IMR-90 (cell line): Measurements from ENCODE around the gene PAX2. TPM values are rescaled to one million over a fixed set of nuclear protein-coding genes. Genes with fewer than 3 reads are reported as not detected.

Experiments
- ATAC-seq: fragments of 200-7000 bp; cut with Tn5 transposase; 2 replicates; pipeline ENCODE4 v1.9.1; 2020; ENCODE audit warnings: low read depth, mild to moderate bottlenecking, moderate library complexity
- BruUV-seq: library from RNA; stranded (reverse); fragments of 400-500 nt; replicated peaks from 2 replicates; lab custom pipeline; 2021; lab: Mats Ljungman, UMichigan
- CTCF ChIA-PET: fragments of 300-600 bp; formaldehyde crosslinking; extraction: SDS; loops from one replicate; lab custom pipeline; 2021; ENCODE audit warnings: antibody characterized with exemption; lab: Yijun Ruan, JAX
- POLR2A ChIA-PET: fragments of 300-600 bp; sonication (Branson Sonifier 250); formaldehyde crosslinking; loops from one replicate; lab custom pipeline; 2022; ENCODE audit warnings: antibody characterized with exemption; ENCODE audit not compliant: unreplicated experiment; lab: Charles Lee
- DNase-seq: peaks from one replicate; pipeline ENCODE4 v3.0.0; 2013
- H2AFZ ChIP-seq: replicated peaks from 2 replicates; pipeline ENCODE3; 2013; ENCODE audit warnings: low read length, mild to moderate bottlenecking; ENCODE audit not compliant: poor library complexity
- H2AK5ac ChIP-seq: 2 replicates; pipeline ENCODE4 v1.6.1; 2013; ENCODE audit warnings: low read depth, low read length, inconsistent platforms
- H2AK9ac ChIP-seq: replicated peaks from 2 replicates; pipeline ENCODE3; 2013; ENCODE audit warnings: mild to moderate bottlenecking, low read depth, low read length, moderate library complexity; ENCODE audit not compliant: poor library complexity
- H2BK120ac ChIP-seq: 2 replicates; pipeline ENCODE4 v1.6.1; 2013; ENCODE audit warnings: low read depth, low read length, inconsistent platforms
- H2BK15ac ChIP-seq: 3 replicates; pipeline ENCODE4 v1.6.1; 2013; ENCODE audit warnings: low read depth, low read length, inconsistent platforms
- H2BK20ac ChIP-seq: 2 replicates; pipeline ENCODE4 v1.6.1; 2013; ENCODE audit warnings: low read depth, mild to moderate bottlenecking, inconsistent platforms, low read length, moderate library complexity
- H2BK5ac ChIP-seq: 2 replicates; pipeline ENCODE4 v1.6.1; 2013; ENCODE audit warnings: mild to moderate bottlenecking, low read depth, low read length, inconsistent platforms; ENCODE audit not compliant: poor library complexity, severe bottlenecking
- H3K14ac ChIP-seq: replicated peaks from 2 replicates; pipeline ENCODE4 v1.6.1; 2013; ENCODE audit warnings: low read depth, low read length, inconsistent platforms
- H3K18ac ChIP-seq: 2 replicates; pipeline ENCODE4 v1.6.1; 2013; ENCODE audit warnings: low read depth, low read length, control low read depth
- H3K23ac ChIP-seq: 2 replicates; pipeline ENCODE4 v1.6.1; 2013; ENCODE audit warnings: low read depth, low read length, inconsistent platforms
- H3K27ac ChIP-seq: 2 replicates; pipeline ENCODE4 v1.5.1; 2013; ENCODE audit warnings: mild to moderate bottlenecking, control low read depth, low read length; ENCODE audit not compliant: insufficient read depth
- H3K27me3 ChIP-seq: 2 replicates; pipeline ENCODE4 v1.6.1; 2013; ENCODE audit warnings: low read length; ENCODE audit not compliant: control insufficient read depth, insufficient read depth
- H3K36me3 ChIP-seq: 2 replicates; pipeline ENCODE4 v1.6.1; 2013; ENCODE audit warnings: low read length, mixed read lengths; ENCODE audit not compliant: control insufficient read depth, insufficient read depth
- H3K4ac ChIP-seq: 2 replicates; pipeline ENCODE4 v1.6.1; 2013; ENCODE audit warnings: low read depth, low read length, inconsistent platforms
- H3K4me1 ChIP-seq: 2 replicates; pipeline ENCODE4 v1.6.1; 2013; ENCODE audit warnings: low read length, mixed read lengths; ENCODE audit not compliant: control insufficient read depth, insufficient read depth
- H3K4me2 ChIP-seq: 2 replicates; pipeline ENCODE4 v1.6.1; 2013; ENCODE audit warnings: low read depth, mild to moderate bottlenecking, control low read depth, low read length, moderate library complexity
- H3K4me3 ChIP-seq: 2 replicates; pipeline ENCODE4 v1.5.1; 2013; ENCODE audit warnings: low read depth, mild to moderate bottlenecking, control low read depth, low read length, moderate library complexity; ENCODE audit not compliant: insufficient read depth
- H3K56ac ChIP-seq: 2 replicates; pipeline ENCODE4 v1.6.1; 2013; ENCODE audit warnings: low read length, inconsistent platforms; ENCODE audit not compliant: insufficient read depth; ENCODE audit errors: extremely low read depth
- H3K79me1 ChIP-seq, 2 experiments: 2 replicates each; pipeline ENCODE4 v1.6.1; 2013; ENCODE audit warnings: low read length in 2 of 2, inconsistent platforms in 1 of 2, low read depth in 1 of 2
- H3K9ac ChIP-seq: 2 replicates; pipeline ENCODE4 v1.6.1; 2013; ENCODE audit warnings: low read depth, low read length, control low read depth
- H3K9me1 ChIP-seq: 2 replicates; pipeline ENCODE4 v1.6.1; 2013; ENCODE audit warnings: low read length, inconsistent platforms; ENCODE audit not compliant: insufficient read depth
- H3K9me3 ChIP-seq: 2 replicates; pipeline ENCODE4 v1.6.1; 2013; ENCODE audit warnings: low read length; ENCODE audit not compliant: control insufficient read depth, insufficient read depth
- H4K20me1 ChIP-seq: 2 replicates; pipeline ENCODE4 v1.6.1; 2013; ENCODE audit warnings: low read length, inconsistent platforms; ENCODE audit not compliant: insufficient read depth
- H4K5ac ChIP-seq: 2 replicates; pipeline ENCODE4 v1.6.1; 2013; ENCODE audit warnings: mild to moderate bottlenecking, low read depth, low read length, control low read depth
- H4K8ac ChIP-seq, 2 experiments: 2 replicates each; pipeline ENCODE4 v1.6.1; 2013; ENCODE audit warnings: low read depth in 2 of 2, low read length in 2 of 2, control low read depth in 1 of 2, inconsistent platforms in 1 of 2
- H4K91ac ChIP-seq: 2 replicates; pipeline ENCODE4 v1.6.1; 2013; ENCODE audit warnings: low read depth, low read length, inconsistent platforms; ENCODE audit not compliant: insufficient read depth
- BHLHE40 ChIP-seq: fragments of 150-350 bp; IDR thresholded peaks from 2 replicates; pipeline ENCODE4 v1.6.1; 2016; ENCODE audit warnings: mild to moderate bottlenecking, low read depth, low read length
- CEBPB ChIP-seq: IDR thresholded peaks from 2 replicates; pipeline ENCODE4 v1.6.1; 2012; ENCODE audit warnings: low read depth, low read length, improper control_type of control experiment
- CHD1 ChIP-seq: IDR thresholded peaks from 2 replicates; pipeline ENCODE4 v1.6.1; 2012; ENCODE audit warnings: low read depth, low read length, improper control_type of control experiment
- CTCF ChIP-seq: conservative IDR thresholded peaks from 2 replicates; pipeline ENCODE4 v1.5.1; 2012; ENCODE audit warnings: mild to moderate bottlenecking, low read depth, low read length, improper control_type of control experiment
- FOS ChIP-seq: fragments of 150-350 bp; IDR thresholded peaks from 2 replicates; pipeline ENCODE4 v1.6.1; 2016; ENCODE audit warnings: low read depth, low read length
- MAFK ChIP-seq: IDR thresholded peaks from 2 replicates; pipeline ENCODE4 v1.6.1; 2012; ENCODE audit warnings: low read depth, low read length, improper control_type of control experiment
- MAZ ChIP-seq: IDR thresholded peaks from 2 replicates; pipeline ENCODE4 v1.6.1; 2012; ENCODE audit warnings: low read depth, mild to moderate bottlenecking, low read length, improper control_type of control experiment, moderate library complexity, borderline replicate concordance
- MXI1 ChIP-seq: IDR thresholded peaks from 2 replicates; pipeline ENCODE4 v1.6.1; 2012; ENCODE audit warnings: low read depth, mild to moderate bottlenecking, low read length, moderate library complexity, borderline replicate concordance
- NFE2L2 ChIP-seq: fragments of 150-350 bp; IDR thresholded peaks from 2 replicates; pipeline ENCODE4 v1.6.1; 2016; ENCODE audit warnings: low read depth, mild to moderate bottlenecking, low read length
- RAD21 ChIP-seq: IDR thresholded peaks from 2 replicates; pipeline ENCODE4 v1.6.1; 2012; ENCODE audit warnings: low read length, improper control_type of control experiment
- RFX5 ChIP-seq: IDR thresholded peaks from 2 replicates; pipeline ENCODE4 v1.8.0; 2012; ENCODE audit warnings: low read depth, mild to moderate bottlenecking, low read length, moderate library complexity
- USF2 ChIP-seq: fragments of 150-350 bp; IDR thresholded peaks from 2 replicates; pipeline ENCODE4 v1.6.1; 2017; ENCODE audit warnings: mild to moderate bottlenecking, antibody characterized with exemption, low read length, low read depth
- WGBS, 2 experiments: methylation state at CpG; one replicate each; pipeline versions ENCODE4 v1.1.5 to v1.1.7; 2013; ENCODE audit warnings: missing lambda C conversion rate in 2 of 2; ENCODE audit not compliant: insufficient read length in 1 of 2; ENCODE audit errors: extremely low coverage in 2 of 2; 5-methylcytosine and 5-hydroxymethylcytosine counted together
- dilution Hi-C: fragments of 300-500 bp; cut with HindIII; formaldehyde crosslinking; loops from one replicate; pipeline ENCODE4 v1.14.3; 2018; ENCODE audit warnings: low sequenced_read_pairs; ENCODE audit not compliant: unreplicated experiment
- in situ Hi-C: fragments of 300-500 bp; cut with MboI; formaldehyde crosslinking; loops from 3 replicates; pipeline ENCODE4 v1.14.3; 2019; ENCODE audit warnings: low sequenced_read_pairs, inconsistent platforms, mixed read lengths
- intact Hi-C: fragments of 100-400 bp; cut with micrococcal nuclease; formaldehyde crosslinking; loops from 2 replicates; pipeline ENCODE4 v1.10.0; 2022
- polyA plus RNA-seq, 3 experiments: library from polyadenylated mRNA; depleted of rRNA; stranded (reverse); fragments of >200 nt; gene quantifications; 2 replicates each; pipeline ENCODE4 v1.2.3, GENCODE V29; 2012; ENCODE audit warnings: low replicate concordance in 1 of 3
- total RNA-seq: library from RNA; depleted of rRNA; stranded (reverse); fragments of >200 nt; gene quantifications from 2 replicates; pipeline ENCODE4 v1.2.3, GENCODE V29; 2012
- TF ChIP-seq, protein P1 (sequence below): fragments of 150-350 bp; IDR thresholded peaks from 2 replicates; pipeline ENCODE4 v1.6.1; 2016; ENCODE audit warnings: low read depth, mild to moderate bottlenecking, low read length, moderate library complexity, borderline replicate concordance

The PAX2 gene
- total and polyA plus RNA-seq, 2 of the 4 experiments (the other 2 are of a cell fraction), result not detected

DNA sequence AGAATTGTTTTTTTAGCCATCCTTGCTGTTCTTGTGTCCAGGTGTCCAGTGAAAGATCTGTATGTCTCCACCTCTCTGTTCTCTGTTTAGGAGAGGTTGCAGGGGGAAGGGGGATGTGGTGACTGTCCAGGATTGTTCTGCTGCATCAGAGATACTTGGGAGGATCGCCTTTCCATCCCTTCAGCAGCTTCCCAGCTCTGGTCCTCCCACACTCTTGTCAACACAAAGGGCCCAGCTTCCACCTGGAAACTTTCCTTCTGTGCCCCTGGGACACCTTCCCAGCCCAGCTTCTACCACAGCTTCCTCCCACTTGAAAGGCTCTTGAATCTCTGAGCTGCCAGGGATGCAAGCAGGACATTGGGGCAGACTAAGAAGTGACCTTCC, 85.3 kb downstream of the PAX2 start:
- CTCF ChIA-PET, result no interaction called here
- Histone ChIP-seq H3K79me1 (no peaks in the 10 kb centered on the region), H4K8ac (no peak overlapping the region), H2AFZ (no peak overlapping the region), H3K4ac (no peak overlapping the region), H3K4me3 (no peak overlapping the region), H2BK120ac (no peak overlapping the region), H2BK15ac (no peak overlapping the region), H4K20me1 (no peaks in the 10 kb centered on the region), H2AK5ac (no peak overlapping the region), H3K18ac (no peak overlapping the region), H3K56ac (no peak overlapping the region), H3K4me1 (peaks cover 4% of the 10 kb centered on the region; the same call in 1 of the 2 replicates), H2BK5ac (no peak overlapping the region), H3K9ac (no peak overlapping the region), H3K4me2 (no peak overlapping the region), H3K27me3 (peaks cover 92% of the 10 kb centered on the region), H2AK9ac (no peak overlapping the region), H3K14ac (no peak overlapping the region), H3K36me3 (no peaks in the 10 kb centered on the region), H3K23ac (no peak overlapping the region), H3K9me1 (no peaks in the 10 kb centered on the region), H3K27ac (no peak overlapping the region), H4K91ac (no peak overlapping the region), H3K9me3 (no peaks in the 10 kb centered on the region; the same call in 1 of the 2 replicates), H2BK20ac (no peak overlapping the region), H4K5ac (no peak overlapping the region)
- intact Hi-C loops, result no loop called here
- no CpG with 5 or more reads among the region's 1 CpG for WGBS, 2 experiments
- DNase-seq (no peak), ATAC-seq (no peak)
- in situ Hi-C loops, result no loop called here
- TF ChIP-seq, protein P1, sequence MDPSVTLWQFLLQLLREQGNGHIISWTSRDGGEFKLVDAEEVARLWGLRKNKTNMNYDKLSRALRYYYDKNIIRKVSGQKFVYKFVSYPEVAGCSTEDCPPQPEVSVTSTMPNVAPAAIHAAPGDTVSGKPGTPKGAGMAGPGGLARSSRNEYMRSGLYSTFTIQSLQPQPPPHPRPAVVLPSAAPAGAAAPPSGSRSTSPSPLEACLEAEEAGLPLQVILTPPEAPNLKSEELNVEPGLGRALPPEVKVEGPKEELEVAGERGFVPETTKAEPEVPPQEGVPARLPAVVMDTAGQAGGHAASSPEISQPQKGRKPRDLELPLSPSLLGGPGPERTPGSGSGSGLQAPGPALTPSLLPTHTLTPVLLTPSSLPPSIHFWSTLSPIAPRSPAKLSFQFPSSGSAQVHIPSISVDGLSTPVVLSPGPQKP, result no peak
- TF ChIP-seq RFX5 (no peak), CTCF (no peak), FOS (no peak), RAD21 (no peak), NFE2L2 (no peak), CEBPB (no peak), MAFK (no peak), USF2 (no peak), BHLHE40 (no peak), MAZ (no peak), MXI1 (no peak), CHD1 (no peak)
- dilution Hi-C loops, result no loop called here
- BruUV-seq, result no TSS peak
- POLR2A ChIA-PET, result no interaction called here
